SK-N-DZ (cell line): ENCODE measurements around the gene GTF2H3.

Source experiments
- DNase-seq: peaks from one replicate; pipeline ENCODE4 v3.0.0-alpha.2; 2015; ENCODE audit warnings: low spot score
- small RNA-seq, 2 experiments: library from RNA; depleted of rRNA; stranded (forward); fragments of <200 nt; gene quantifications; one replicate each; pipeline ENCODE3, GENCODE V24; 2014

GTF2H3 gene

GRCh38 chr12:123707466-123707865, 73.8 kb downstream of the GTF2H3 start:
- DNase-seq: no peak

Small RNAs within 50 kb of the gene (small RNA-seq; reads per million reads assigned to genes)
- 0.80 to 3.0 reads per million in 2 experiments for gene SNORA9B
